HCT116 (cell line): ENCODE results near the gene SP3. TPM values are rescaled to one million over a fixed set of nuclear protein-coding genes. Genes with fewer than 3 reads are reported as not detected.

Experiments used
- ATAC-seq: fragments of 200-7000 bp; cut with Tn5 transposase; 2 replicates; pipeline ENCODE4 v1.9.1; 2020; ENCODE audit warnings: mild to moderate bottlenecking, moderate library complexity
- BruUV-seq: library from RNA; stranded (reverse); fragments of 400-500 nt; replicated peaks from 2 replicates; lab custom pipeline; 2021; lab: Mats Ljungman, UMichigan
- CTCF ChIA-PET: fragments of 300-600 bp; sonication (Branson Sonifier 250); formaldehyde crosslinking; loops from one replicate; lab custom pipeline; 2021; ENCODE audit warnings: antibody characterized with exemption; lab: Charles Lee
- POLR2A ChIA-PET: fragments of 300-600, 350-600 bp; sonication (Branson Sonifier 250); formaldehyde crosslinking; loops from one replicate; lab custom pipeline; 2021; ENCODE audit warnings: antibody characterized with exemption; lab: Charles Lee
- RAD21 ChIA-PET, 2 experiments: fragments of 300-600 bp; sonication (Branson Sonifier 250); formaldehyde crosslinking; loops; one replicate each; lab custom pipeline; 2023; ENCODE audit warnings: low total read pairs in 2 of 2; ENCODE audit not compliant: uncharacterized antibody in 2 of 2, unreplicated experiment in 2 of 2, low non-redundant PET in 1 of 2; lab: Charles Lee
- DNase-seq: peaks from one replicate; pipeline ENCODE4 v3.0.0-alpha.2; 2010; ENCODE audit warnings: low read depth, low spot score
- H2AFZ ChIP-seq: fragments of 200-600 bp; shearing (Covaris generic), sonication (generic); 2 replicates; pipeline ENCODE4 v1.6.1; 2017; ENCODE audit warnings: low read depth, mixed run types, mixed read lengths, antibody characterized with exemption, low read length; ENCODE audit not compliant: poor library complexity, severe bottlenecking
- H3K27ac ChIP-seq: 2 replicates; pipeline ENCODE4 v1.5.1; 2012; ENCODE audit warnings: low read depth, low read length
- H3K27me3 ChIP-seq: fragments of 200-600 bp; sonication (generic); 2 replicates; pipeline ENCODE4 v1.6.1; 2016; ENCODE audit warnings: mixed run types, low read length, mixed read lengths; ENCODE audit not compliant: insufficient read depth
- H3K36me3 ChIP-seq, 2 experiments: fragments of 200-500 bp in 1 of 2; fragments of 200-600 bp in 1 of 2; sonication (Bioruptor generic) in 1 of 2; sonication (generic) in 1 of 2; 2 replicates each; pipeline versions ENCODE4 v1.5.1 to v1.6.1; 2014 to 2016; ENCODE audit warnings: low read length in 2 of 2, inconsistent platforms in 1 of 2, mixed read lengths in 1 of 2, mixed run types in 1 of 2; ENCODE audit not compliant: insufficient read depth in 2 of 2, control insufficient read depth in 1 of 2
- H3K4me1 ChIP-seq, 2 experiments: fragments of 200-600 bp in 1 of 2; sonication (generic) in 1 of 2; 2 replicates each; pipeline versions ENCODE4 v1.5.1 to v1.6.1; 2012 to 2017; ENCODE audit warnings: low read length in 2 of 2, inconsistent platforms in 1 of 2, mild to moderate bottlenecking in 1 of 2, mixed read lengths in 1 of 2, mixed run types in 1 of 2, moderate library complexity in 1 of 2; ENCODE audit not compliant: insufficient read depth in 2 of 2, control insufficient read depth in 1 of 2
- H3K4me2 ChIP-seq: fragments of 200-600 bp; sonication (generic); 2 replicates; pipeline ENCODE4 v1.6.1; 2017; ENCODE audit warnings: mixed run types, low read length, mixed read lengths
- H3K4me3 ChIP-seq, 2 experiments: fragments of 200-600 bp in 1 of 2; sonication (generic) in 1 of 2; replicated peaks in 1 of 2; 2 replicates each; pipeline ENCODE4 v1.5.1; 2011 to 2016; ENCODE audit warnings: low read length in 2 of 2, control low read depth in 1 of 2, low read depth in 1 of 2, mild to moderate bottlenecking in 1 of 2, mixed read lengths in 1 of 2, mixed run types in 1 of 2
- H3K79me2 ChIP-seq: fragments of 200-600 bp; sonication (generic); 2 replicates; pipeline ENCODE4 v1.6.1; 2017; ENCODE audit warnings: mild to moderate bottlenecking, mixed run types, low read length, moderate library complexity, mixed read lengths; ENCODE audit not compliant: insufficient read depth
- H3K9ac ChIP-seq: fragments of 200-600 bp; sonication (generic); 2 replicates; pipeline ENCODE4 v1.6.1; 2016; ENCODE audit warnings: low read length, mixed read lengths
- H3K9me2 ChIP-seq: fragments of 200-600 bp; sonication (generic), shearing (Covaris generic); 2 replicates; pipeline ENCODE4 v1.6.1; 2017; ENCODE audit warnings: mixed run types, mild to moderate bottlenecking, moderate library complexity; ENCODE audit not compliant: insufficient read depth
- H3K9me3 ChIP-seq, 2 experiments: fragments of 200-500 bp in 1 of 2; fragments of 200-600 bp in 1 of 2; sonication (Bioruptor generic) in 1 of 2; sonication (generic) in 1 of 2; 2 replicates each; pipeline ENCODE4 v1.6.1; 2014 to 2017; ENCODE audit warnings: low read length in 2 of 2, mixed read lengths in 2 of 2, inconsistent platforms in 1 of 2, low read depth in 1 of 2, mild to moderate bottlenecking in 1 of 2, mixed run types in 1 of 2, moderate library complexity in 1 of 2; ENCODE audit not compliant: control insufficient read depth in 1 of 2, insufficient read depth in 1 of 2
- H4K20me1 ChIP-seq: fragments of 200-600 bp; sonication (generic), shearing (Covaris generic); 2 replicates; pipeline ENCODE4 v1.6.1; 2017; ENCODE audit warnings: mixed run types, mild to moderate bottlenecking, moderate library complexity; ENCODE audit not compliant: insufficient read depth
- CBX3 ChIP-seq: IDR thresholded peaks from 2 replicates; pipeline ENCODE4 v1.6.1; 2012; ENCODE audit warnings: low read depth
- CEBPB ChIP-seq: IDR thresholded peaks from 2 replicates; pipeline ENCODE4 v1.6.1; 2012; ENCODE audit warnings: low read depth
- CTCF ChIP-seq, 3 experiments: fragments of 200-600 bp in 1 of 3; sonication (generic) in 1 of 3; IDR thresholded peaks in 2 of 3; conservative IDR thresholded peaks in 1 of 3; 2 replicates each; pipeline ENCODE4 v1.5.1; 2012 to 2017; ENCODE audit warnings: low read depth in 2 of 3, low read length in 2 of 3, antibody characterized with exemption in 1 of 3, borderline replicate concordance in 1 of 3, control low read depth in 1 of 3, mild to moderate bottlenecking in 1 of 3, mixed read lengths in 1 of 3, mixed run types in 1 of 3, moderate library complexity in 1 of 3; ENCODE audit not compliant: insufficient read depth in 1 of 3
- EZH2phosphoT487 ChIP-seq: fragments of 200-600 bp; IDR thresholded peaks from 2 replicates; pipeline ENCODE4 v1.6.1; 2018; ENCODE audit warnings: antibody characterized with exemption, borderline replicate concordance
- FOSL1 ChIP-seq: IDR thresholded peaks from 2 replicates; pipeline ENCODE4 v1.6.1; 2012; ENCODE audit warnings: low read depth
- JUND ChIP-seq: IDR thresholded peaks from 2 replicates; pipeline ENCODE4 v1.6.1; 2012
- MAX ChIP-seq: IDR thresholded peaks from 2 replicates; pipeline ENCODE4 v1.6.1; 2012
- POLR2A ChIP-seq: IDR thresholded peaks from 2 replicates; pipeline ENCODE4 v1.7.0; 2011; ENCODE audit warnings: borderline replicate concordance; ENCODE audit not compliant: insufficient read depth, insufficient read length; ENCODE audit errors: extremely low read depth
- POLR2AphosphoS5 ChIP-seq: IDR thresholded peaks from 2 replicates; pipeline ENCODE4 v1.6.1; 2011; ENCODE audit warnings: mild to moderate bottlenecking, low read depth, low read length, moderate library complexity
- SIN3A ChIP-seq: IDR thresholded peaks from 2 replicates; pipeline ENCODE4 v1.6.1; 2012; ENCODE audit warnings: low read depth
- SP1 ChIP-seq: IDR thresholded peaks from 2 replicates; pipeline ENCODE4 v1.6.1; 2012; ENCODE audit warnings: low read depth
- SRF ChIP-seq: IDR thresholded peaks from 2 replicates; pipeline ENCODE4 v1.6.1; 2012; ENCODE audit warnings: low read depth
- TCF7L2 ChIP-seq: IDR thresholded peaks from 2 replicates; pipeline ENCODE4 v1.7.0; 2011; ENCODE audit warnings: borderline replicate concordance, inconsistent platforms; ENCODE audit not compliant: insufficient read depth, insufficient read length; ENCODE audit errors: extremely low read depth
- YY1 ChIP-seq: IDR thresholded peaks from 2 replicates; pipeline ENCODE4 v1.6.1; 2011; ENCODE audit warnings: low read length, low read depth, moderate library complexity, mild to moderate bottlenecking; ENCODE audit not compliant: insufficient replicate concordance; ENCODE audit errors: extremely low read depth
- ZFX ChIP-seq: fragments of 450-650 bp; IDR thresholded peaks from 2 replicates; pipeline ENCODE4 v1.6.1; 2017
- ZNF274 ChIP-seq: fragments of 200-500 bp; sonication (Bioruptor generic); IDR thresholded peaks from 2 replicates; pipeline ENCODE4 v1.6.1; 2014; ENCODE audit warnings: mild to moderate bottlenecking, low read depth, low read length, inconsistent platforms
- intact Hi-C: fragments of 100-400 bp; cut with micrococcal nuclease; formaldehyde crosslinking; loops from 2 replicates; pipeline ENCODE4 v1.10.0; 2022
- total RNA-seq: library from RNA; stranded (reverse); gene quantifications from one replicate; pipeline ENCODE4 v1.2.1, GENCODE V29; 2021; ENCODE audit not compliant: unreplicated experiment
- TF ChIP-seq, protein P1 (sequence below): IDR thresholded peaks from 2 replicates; pipeline ENCODE4 v1.6.1; 2012
- TF ChIP-seq, protein P2 (sequence below): IDR thresholded peaks from 2 replicates; pipeline ENCODE4 v1.6.1; 2012; ENCODE audit warnings: low read depth

The SP3 gene
- total RNA-seq, 1 experiment from 2014 or later: 98.0 TPM

- BruUV-seq: no TSS peak
- TF ChIP-seq ZFX (no peak), ZNF274 (no peak), SP1 (no peak), SIN3A (no peak), MAX (no peak), JUND (no peak), POLR2AphosphoS5 (no peak), EZH2phosphoT487 (no peak), CBX3 (no peak), FOSL1 (no peak), SRF (no peak), TCF7L2 (no peak)
- TF ChIP-seq, protein P1, sequence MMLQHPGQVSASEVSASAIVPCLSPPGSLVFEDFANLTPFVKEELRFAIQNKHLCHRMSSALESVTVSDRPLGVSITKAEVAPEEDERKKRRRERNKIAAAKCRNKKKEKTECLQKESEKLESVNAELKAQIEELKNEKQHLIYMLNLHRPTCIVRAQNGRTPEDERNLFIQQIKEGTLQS: no peak
- Histone ChIP-seq H3K9me3 (no peaks in the 10 kb centered on the region), H3K9ac (no peak overlapping the region), H3K79me2 (no peaks in the 10 kb centered on the region), H3K4me3 (no peak overlapping the region), H4K20me1 (no peaks in the 10 kb centered on the region), H2AFZ (no peak overlapping the region), H3K27me3 (no peaks in the 10 kb centered on the region), H3K27ac (no peak overlapping the region), H3K4me2 (no peak overlapping the region), H3K4me1 (no peaks in the 10 kb centered on the region), H3K9me2 (no peaks in the 10 kb centered on the region), H3K36me3 (no peaks in the 10 kb centered on the region)
- RAD21 ChIA-PET: no interaction called here
- POLR2A ChIA-PET: no interaction called here
- CTCF ChIA-PET: no interaction called here
- intact Hi-C loops: loop anchor here (5.0 to 10.0 kb wide), 2 partner anchors 161 to 477 kb away; no protein-coding TSS in a partner anchor
- ATAC-seq: no peak
- DNase-seq: no peak
These were observed 83.7 kb downstream of the SP3 start for GRCh38 chr2:173881461-173881860.

GRCh38 chr2:173880561-173880960 is 84.6 kb downstream of the SP3 start:
- no peaks in the 10 kb centered on the region for H3K27me3 ChIP-seq
- POLR2A ChIA-PET: no interaction called here
- intact Hi-C loops: loop anchor here (5.0 to 10.0 kb wide), 2 partner anchors 162 to 476 kb away; no protein-coding TSS in a partner anchor
- TF ChIP-seq MAX (no peak), CEBPB (no peak), YY1 (no peak), SIN3A (no peak), POLR2A (no peak), SRF (no peak), CTCF (IDR thresholded peaks at IDR 0.05 in 2 of 3, conservative IDR thresholded peaks at IDR 0.05 in 1 of 3; ENCODE audit: borderline replicate concordance in 1 of 3, insufficient read depth in 1 of 3, low read depth in 2 of 3, low read length in 2 of 3) (no peak)
- TF ChIP-seq, protein P2, sequence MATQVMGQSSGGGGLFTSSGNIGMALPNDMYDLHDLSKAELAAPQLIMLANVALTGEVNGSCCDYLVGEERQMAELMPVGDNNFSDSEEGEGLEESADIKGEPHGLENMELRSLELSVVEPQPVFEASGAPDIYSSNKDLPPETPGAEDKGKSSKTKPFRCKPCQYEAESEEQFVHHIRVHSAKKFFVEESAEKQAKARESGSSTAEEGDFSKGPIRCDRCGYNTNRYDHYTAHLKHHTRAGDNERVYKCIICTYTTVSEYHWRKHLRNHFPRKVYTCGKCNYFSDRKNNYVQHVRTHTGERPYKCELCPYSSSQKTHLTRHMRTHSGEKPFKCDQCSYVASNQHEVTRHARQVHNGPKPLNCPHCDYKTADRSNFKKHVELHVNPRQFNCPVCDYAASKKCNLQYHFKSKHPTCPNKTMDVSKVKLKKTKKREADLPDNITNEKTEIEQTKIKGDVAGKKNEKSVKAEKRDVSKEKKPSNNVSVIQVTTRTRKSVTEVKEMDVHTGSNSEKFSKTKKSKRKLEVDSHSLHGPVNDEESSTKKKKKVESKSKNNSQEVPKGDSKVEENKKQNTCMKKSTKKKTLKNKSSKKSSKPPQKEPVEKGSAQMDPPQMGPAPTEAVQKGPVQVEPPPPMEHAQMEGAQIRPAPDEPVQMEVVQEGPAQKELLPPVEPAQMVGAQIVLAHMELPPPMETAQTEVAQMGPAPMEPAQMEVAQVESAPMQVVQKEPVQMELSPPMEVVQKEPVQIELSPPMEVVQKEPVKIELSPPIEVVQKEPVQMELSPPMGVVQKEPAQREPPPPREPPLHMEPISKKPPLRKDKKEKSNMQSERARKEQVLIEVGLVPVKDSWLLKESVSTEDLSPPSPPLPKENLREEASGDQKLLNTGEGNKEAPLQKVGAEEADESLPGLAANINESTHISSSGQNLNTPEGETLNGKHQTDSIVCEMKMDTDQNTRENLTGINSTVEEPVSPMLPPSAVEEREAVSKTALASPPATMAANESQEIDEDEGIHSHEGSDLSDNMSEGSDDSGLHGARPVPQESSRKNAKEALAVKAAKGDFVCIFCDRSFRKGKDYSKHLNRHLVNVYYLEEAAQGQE: no peak

More at GRCh38 chr2:173880561-173880960, 84.6 kb downstream of the SP3 start:
- H3K79me2 ChIP-seq: no peaks in the 10 kb centered on the region
- no peaks in the 10 kb centered on the region for H4K20me1 ChIP-seq
- no peak overlapping the region for H3K9ac ChIP-seq
- BruUV-seq: no TSS peak
- no peak for ATAC-seq
- no peak overlapping the region for H3K27ac ChIP-seq
- H3K4me3 ChIP-seq: no peak overlapping the region
- H3K9me3 ChIP-seq: no peaks in the 10 kb centered on the region
- H3K4me2 ChIP-seq: no peak overlapping the region
- no peak overlapping the region for H2AFZ ChIP-seq
- ChIA-PET CTCF (no interaction called here), RAD21 (no interaction called here)
- no peak for DNase-seq
- H3K9me2 ChIP-seq: no peaks in the 10 kb centered on the region
- H3K36me3 ChIP-seq: no peaks in the 10 kb centered on the region
- H3K4me1 ChIP-seq: no peaks in the 10 kb centered on the region
